ENCODE results near the gene SCTR.
"Not testable (repeated sequence)": the region's sequence is repeated elsewhere in the genome, so short reads cannot be mapped to it uniquely, and the experiment has no call there.

SCTR gene

DNA sequence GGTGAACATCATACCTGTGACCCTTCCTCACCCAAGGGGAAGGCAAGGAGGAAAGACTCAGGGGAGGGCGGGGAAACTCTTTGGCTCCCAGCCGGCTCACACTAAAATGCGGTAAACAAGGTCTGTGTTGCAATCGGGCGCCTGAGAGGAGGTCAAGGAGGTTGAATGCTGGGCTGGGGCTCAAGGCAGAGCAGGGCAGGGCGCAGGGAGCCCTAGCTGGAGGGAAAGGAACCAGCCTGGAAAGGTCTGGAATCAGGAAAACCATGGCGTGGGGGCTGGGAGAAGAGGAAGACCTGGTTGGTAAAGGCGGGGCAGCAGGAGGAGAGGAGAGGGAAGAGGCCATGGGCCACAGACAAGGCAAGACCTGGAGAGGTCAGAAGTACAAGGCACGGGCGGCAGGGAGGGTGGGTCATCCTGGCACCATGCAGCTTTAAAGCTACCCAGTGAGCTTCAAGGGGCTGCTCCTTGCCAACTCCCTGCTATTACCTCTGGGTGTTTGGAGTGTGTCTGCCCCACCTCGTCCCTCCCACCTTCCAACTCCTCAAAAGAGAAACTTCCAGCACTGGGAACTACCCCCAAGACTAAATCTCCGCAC, 97.4 kb downstream of the SCTR start:
- DNase-seq, result no peak

DNA sequence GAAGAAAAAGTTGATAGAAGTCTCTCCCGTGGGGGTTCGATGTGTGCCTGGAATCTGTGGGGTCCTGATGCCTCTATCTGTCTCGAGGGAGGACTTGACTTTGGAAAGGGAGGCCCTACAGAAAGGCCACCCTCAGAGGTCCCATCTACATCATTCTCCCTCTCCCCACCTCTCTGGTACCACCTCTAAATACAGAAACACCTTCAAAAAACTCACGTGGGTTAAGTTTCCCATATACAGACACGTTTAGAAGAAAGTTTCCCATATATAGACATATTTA, 97.9 kb downstream of the SCTR start:
- no peak for DNase-seq

DNA sequence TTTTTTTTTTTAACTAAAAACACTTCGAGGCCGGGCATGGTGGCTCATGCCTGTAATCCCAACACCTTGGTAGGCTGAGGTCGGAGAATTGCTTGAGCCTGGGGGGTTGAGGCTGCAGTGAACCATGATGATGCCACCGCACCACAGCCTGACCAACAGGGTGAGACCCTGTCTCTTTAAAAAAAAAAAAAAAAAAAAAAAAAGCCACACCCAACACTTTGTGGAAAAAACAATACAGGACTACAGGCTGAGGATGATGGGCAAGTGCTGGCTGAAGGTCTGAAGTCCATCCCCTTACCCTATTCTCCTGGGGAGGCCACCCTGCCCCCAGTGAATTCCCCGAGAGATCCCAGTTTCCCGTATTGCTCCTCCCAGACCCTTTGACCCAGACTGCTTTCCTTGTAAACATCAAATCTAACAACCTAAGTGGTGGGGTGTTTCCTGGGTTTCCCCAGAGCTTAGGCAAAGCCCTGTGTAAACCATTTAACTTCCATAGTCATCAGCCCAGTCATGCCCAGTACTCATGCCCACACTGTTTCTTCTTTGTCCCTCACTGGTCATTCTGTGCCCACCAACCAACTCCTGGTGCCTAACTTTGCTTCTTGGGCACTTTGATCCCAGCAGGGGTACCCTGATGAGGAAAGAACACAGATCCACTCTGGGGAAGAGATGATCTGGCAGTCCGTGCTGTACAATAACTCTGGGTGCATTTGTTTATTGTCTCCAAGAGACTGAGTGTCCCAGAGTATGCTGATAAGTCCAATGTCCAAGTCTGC, 98.5 kb downstream of the SCTR start:
- no peak for DNase-seq

DNA sequence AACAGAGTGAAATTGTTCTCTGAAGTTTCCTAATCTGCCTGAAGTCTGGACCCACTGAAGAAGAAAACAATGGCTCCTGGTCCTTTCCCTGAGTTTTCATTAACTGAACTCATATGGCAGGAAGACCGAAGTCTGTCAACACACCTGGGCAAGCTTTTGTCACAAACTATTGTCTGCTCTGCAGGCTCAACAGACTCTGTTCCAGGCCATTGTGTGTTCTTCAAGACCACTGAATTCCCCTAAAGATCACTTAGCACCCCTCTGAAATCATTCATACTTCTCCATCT, 99.2 kb downstream of the SCTR start:
- no peak for DNase-seq

DNA sequence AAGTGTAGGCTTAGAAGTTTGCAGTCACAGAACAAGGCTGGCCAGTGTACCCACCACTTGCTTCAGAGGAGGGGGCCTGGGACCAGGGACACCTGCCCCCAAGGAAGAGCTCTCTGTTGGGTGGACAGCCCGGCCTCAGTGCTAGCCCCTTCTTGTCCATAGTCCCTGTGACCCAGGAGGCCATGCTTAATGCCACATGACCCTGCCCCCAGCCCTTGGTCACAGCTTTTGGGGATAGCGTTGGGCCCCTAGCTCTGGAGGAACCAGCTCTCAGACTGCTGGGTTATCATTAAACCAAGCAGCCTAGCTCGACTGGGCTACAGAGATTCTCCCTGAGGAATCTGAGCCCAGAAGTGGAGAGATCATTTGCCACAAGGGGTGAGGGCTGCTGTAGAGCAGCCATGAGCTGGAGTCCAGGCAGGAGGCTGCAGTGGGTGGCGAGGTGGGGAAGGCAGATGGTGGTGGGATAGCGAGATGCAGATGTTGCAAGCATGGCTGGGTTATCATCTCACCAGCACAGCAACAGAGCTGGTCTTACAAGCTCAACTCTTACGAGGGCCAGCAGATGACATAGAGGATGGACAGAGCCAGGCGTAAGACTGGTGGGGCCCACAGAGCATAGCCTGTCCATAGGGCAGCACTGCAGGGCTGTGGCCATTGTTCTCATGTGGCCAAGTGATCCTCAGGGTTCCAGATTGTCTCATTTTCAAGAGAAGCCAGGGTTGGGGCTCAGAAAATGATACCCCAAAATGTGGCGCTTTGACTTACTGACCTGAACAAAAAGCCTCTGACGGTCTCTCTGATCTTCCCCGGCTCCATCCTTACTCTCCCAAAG, 99.8 kb downstream of the SCTR start:
- DNase-seq, result no peak

DNA sequence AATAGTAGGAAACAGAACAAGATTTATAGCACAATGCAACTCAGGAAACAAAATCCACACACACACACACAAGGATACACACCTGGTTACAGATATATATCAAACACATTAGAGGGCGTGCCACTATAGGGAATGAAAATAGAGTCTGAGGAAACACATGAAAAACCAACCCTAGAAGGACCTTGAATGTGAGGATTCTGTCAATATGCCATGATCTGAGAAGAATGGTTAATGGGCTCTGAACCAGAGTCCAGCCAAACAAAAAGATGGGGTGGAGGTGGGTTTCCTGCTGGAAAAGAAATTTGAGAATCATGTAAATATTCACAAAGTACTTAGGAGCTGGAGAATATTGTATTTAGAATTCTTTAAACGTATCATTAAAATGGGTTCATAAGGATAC, 100.5 kb downstream of the SCTR start:
- no peak for DNase-seq

DNA sequence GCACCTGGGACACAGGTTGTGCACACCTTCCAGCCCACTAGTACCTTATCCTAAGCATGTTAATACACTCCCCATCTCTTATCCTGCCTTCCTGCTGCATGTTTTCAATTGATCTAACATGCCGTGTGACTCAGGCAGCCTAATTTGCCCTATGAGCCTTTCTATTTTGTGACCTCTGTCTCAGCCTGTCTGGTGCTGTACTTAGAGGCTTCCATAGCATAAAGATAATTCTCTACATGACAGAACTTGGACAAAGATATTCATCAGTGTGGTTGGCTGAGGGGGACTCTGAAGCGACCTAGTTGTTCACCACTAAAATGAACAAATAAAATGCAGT, 101.2 kb downstream of the SCTR start:
- no peak for DNase-seq

DNA sequence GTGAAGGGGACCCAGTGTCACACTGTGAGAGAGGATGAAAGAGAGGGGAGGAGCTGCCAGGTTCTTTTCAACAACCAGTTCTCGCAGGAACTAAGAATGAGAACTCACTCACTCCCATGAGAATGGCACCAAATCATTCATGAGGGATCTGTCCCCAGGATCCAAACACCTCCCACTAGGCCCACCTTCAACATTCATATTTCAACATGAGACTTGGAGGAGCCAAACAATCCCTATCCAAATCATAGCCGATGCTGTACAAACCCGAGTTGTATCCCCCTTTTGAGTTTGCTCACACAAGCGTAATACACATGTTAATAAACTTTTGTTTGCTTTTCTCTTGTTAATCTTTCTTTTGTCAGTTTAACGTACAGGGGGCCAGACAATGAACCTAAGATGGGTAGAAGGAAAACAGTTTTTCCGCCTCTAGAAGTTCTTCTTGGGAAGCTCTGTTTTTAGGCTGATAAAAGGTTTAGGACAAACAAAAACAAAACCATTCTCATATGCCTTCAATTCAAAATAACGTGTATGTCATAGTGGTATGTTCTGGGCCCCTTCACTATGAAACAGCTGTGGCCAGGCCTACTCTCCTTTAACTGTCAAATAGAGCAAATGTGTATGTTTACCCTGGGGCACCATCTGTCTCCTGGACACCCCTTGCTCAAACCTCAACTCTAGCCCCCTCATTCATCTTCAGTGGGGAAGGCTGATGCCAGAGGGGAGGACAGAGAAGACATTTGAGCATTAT, 101.7 kb downstream of the SCTR start:
- no peak for DNase-seq

DNA sequence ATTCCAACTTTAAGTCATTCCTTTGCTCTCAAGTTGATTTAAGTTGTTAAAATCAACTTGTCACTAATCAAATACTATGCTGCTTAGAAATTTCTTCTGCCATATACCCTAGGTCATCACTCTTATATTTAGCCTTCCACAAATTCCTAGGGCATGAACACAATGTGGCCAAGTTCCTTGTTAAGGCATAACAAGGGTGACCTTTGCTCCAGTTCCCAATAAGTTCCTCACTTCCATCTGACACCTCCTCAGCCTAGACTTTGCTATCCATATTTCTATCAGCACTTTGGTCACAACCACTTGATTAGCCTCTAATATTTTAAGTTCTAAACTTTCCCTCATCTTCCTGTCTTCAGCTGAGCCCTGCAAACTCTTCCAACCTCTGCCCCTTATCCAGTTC, 102.5 kb downstream of the SCTR start:
- no peak for DNase-seq

DNA sequence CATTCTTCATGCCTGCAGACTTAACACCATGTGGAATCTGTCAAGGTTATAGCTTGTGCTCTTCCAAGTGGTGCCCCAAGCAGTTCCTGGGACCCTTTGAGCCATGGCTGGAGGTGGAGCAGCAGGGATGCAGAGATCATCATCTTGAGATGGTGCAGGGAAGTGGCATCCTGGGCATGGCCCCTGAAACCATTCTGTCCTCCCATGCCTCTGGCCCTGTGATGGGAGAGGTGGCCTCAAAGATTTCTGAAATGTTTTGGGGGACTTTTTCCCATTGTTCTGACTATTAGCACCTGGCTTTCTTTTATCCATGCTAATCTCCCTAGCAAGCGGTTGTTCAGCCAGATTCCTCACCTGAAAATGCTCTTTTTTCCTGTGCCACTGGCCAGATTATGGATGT, 103.0 kb downstream of the SCTR start:
- no peak for DNase-seq

DNA sequence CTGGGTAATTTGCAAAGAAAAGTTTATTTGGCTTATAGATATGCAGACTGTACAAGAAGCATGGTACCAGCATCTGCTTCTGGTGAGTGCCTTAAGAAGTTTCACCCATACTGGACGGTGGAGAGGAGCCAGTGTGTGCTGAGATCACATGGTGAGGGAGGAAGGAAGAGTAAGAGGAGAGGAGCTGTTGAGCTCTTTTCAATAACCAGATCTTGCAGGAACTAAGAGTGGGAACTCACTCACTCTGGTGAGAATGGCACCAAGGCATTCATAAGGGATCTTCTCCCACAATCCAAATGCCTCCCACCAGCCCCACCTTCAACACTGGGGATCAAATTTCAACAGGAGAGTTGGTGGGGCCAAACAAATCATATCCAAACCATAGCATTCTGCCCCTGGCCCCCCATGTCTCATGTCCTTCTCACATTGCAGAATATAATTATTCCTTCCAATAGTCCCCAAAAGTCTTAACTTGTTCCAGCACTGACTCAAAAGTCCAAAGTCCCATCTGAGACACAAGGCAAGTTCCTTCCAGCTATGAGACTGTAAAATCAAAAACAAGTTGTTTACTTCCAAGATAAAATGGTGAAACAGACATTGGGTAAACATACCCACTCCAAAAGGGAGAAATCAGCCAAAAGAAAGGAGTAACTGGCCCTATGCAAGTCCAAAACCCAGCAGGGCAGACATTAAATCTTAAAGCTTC, 104.3 kb downstream of the SCTR start:
- no peak for DNase-seq

DNA sequence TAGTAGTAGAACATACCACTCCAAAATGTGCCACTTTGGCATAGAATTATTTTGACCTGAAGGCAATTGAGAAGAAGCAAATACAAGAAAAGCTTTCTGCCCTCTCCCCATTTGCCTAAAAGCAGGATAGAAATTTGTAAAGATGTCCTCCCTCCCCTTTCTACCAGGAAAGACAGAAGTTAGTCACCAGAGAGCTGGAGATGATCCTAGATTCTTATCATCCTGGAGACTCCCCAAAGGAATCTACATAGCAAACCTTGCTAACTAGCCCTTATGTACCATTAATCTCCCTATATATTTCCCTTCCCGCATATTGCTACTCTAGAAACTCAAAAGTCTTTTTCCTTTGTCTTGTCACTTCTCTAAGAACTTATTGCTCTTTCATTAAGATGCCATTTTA, 105.2 kb downstream of the SCTR start:
- DNase-seq, result no peak

DNA sequence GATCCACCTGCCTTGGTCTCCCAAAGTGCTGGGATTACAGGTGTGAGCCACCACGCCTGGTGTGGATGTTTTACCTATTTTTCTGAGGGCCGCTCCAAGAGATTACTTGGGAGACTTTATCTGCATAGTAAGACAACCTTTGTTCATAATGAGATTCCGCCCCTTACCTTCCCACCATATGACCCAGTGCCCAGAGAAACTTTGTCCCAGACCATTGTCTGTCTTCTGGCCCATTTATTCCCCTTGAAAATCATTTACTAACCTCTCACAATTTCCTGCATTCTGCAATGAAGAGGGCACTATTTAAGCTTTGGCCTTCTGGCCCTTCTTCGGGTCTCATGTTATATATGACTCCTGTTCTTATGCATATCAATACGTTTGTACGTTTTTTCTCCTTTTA, 106.4 kb downstream of the SCTR start:
- DNase-seq, result no peak

DNA sequence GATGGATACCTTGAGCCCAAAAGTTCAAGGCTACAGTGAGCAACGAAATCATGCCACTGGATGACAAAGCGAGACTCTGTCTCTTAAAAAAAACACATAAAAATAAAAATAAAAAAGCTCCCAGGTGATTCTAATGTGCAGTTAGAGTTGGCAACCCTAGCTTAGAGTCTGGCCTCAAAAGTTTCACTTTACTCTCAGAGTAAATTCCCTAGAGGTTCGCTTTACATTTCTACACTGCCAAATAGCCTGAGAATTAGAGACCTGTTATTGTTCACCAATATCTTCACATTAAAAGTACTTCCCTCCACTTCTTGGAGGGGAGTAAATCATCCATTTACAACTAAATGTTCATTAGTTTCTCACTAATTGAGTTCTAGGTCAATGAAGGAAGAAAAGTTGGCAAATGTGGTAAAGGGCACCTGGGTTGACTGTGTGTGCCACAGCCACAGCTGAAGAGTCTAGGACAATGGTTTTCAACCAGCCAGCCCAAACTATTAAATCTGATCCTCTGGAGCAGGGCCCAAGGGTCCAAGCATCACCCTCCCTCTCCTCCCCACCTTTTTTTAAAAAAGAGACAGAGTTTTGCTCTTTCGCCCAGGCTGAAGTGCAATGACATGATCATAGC, 107.9 kb downstream of the SCTR start:
- DNase-seq, result no peak

DNA sequence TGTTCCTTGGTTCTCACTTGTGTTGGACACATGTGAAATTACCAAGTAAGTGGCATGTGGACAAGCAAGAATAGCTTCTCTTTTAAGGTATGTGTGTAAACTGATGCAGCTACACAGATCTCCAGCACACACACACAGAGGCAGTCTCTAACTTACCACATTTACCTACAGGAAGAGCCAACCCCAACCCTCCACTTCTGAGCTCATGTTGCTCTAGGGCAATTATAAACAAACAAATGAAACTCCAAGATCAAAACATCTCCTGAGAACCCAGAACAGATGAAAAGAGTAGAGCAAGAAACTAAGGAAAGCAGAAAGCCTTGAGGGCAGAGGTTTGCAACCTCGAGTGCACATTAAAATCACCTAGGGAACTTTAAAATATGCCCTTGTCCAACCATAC, 108.7 kb downstream of the SCTR start:
- no peak for DNase-seq

DNA sequence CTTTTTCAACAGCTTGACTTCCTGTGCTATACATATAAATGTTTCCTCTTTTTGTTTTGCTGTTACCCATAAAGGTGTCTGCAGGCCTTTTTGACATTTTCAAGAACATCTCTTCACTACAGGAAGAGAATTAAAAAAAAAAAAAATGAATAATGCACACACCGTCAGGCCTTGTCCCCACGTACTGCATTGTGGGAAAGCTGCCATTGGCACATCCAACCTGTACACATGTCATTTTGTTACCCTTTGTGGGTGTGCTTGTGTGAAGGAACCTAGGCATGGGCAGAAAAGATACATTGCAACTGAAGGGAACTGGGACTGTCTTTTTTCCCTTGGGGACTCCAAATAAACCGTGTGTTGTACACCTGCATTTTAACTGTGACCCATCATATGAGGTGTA, 109.4 kb downstream of the SCTR start:
- no peak for DNase-seq

DNA sequence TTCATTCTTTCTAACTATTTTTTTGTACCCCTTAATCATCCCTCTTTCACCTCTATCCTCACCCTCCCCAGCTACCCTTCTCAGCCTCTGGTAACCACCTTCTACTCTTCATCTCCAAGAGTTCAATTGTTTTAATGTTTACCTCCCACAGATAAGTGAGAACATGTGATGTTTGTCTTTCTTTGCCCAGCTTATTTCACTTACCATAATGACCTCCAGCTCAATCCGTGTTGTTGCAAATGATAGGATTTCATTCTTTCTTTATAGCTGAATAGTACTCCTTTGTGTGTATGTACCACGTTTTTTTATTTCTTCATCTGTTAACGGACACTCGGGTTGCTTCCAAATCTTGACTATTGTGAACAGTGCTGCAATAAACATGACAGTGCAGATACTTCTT, 114.8 kb downstream of the SCTR start:
- no peak for DNase-seq

DNA sequence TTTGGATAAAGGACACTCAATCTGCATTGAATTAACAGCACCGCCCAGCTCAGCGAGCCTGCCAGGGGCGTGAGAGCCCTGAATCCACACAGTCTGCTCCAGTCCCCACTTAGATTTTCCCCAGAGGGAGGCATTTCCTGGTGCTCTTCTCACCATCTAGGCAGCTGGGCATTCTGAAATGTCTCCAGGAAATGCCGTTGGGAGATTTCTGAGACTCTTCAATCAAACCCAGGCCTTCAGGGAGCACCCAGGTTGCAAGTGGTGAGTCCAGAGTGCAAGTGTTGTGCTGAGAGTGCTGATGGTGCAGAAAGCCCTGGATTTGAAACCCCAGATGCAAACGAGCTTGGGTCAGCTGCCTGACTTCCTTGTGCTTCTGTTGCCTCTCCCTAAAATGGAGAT, 116.1 kb downstream of the SCTR start:
- DNase-seq, result no peak

DNA sequence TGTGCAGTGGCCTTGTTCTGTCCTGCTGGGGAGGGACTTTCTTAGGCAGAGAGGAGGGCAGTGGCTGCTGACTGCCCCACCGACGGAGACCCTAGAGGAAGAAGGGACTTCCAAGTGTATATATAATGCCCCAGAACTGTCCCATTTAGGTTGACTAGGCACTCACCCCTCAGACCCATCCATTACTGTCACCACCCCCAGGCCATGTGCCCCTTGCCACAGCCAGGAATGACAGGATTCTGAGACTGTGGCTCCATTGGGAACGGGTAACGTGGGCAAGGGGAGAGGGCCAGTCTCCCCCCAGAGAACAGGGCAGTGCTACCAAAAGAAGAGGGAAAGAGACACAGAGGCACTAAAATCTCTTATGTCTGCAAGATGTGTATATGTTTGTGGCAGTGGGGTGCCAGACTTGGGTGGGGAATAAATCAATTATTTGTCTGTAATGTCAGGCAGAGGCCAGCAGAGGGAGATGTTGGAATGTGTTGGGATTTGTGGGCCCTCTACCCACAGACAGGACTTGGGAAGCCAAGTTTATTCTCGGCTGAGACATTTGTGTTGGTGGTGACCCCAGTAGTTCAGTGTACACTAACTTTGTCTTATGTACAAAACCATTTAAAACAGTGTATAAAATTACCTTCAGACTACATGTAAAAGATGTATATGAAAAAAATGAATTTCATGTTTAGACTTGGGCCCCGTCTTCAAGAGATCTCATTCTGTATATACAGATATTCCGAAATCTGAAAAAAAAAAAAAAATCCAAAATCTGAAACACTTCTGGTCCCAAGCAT, 116.7 kb downstream of the SCTR start:
- DNase-seq, result no peak

DNA sequence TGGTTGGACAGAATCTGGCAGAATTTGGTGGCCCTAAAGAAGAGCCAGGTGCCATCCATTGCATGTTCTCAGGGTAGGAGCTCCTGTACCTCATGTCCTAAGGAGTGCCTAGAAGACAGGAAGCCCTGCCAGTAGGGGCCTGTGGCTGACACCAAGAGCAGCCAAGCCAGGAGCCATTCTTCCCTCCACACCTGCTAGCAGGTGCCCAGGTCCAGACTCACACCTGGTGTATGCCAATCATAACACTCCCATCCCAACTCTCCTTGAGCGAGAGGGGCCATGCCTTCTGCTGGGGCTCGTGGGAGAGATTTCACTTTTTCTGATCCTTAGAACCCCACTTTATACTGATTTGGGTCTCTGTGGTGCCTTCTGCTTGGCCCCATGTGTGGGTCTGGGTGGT, 119.1 kb downstream of the SCTR start:
- no peak for DNase-seq

DNA sequence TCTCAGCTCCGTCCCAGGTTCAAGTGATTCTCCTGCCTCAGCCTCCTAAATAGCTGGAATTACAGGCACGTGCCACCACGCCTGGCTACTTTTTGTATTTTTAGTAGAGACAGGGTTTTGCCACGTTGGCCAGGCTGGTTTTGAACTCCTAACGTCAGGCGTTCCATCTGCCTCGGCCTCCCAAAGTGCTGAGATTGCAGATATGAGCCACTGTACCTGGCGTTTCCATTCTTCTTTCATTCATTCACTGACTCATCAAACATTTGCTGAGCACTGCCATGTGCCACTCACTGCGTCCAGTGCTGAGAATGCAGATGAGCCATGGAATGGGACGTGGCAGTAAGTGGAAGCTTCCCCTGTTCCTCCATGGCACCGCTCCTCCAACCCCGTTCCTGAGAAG, 120.7 kb downstream of the SCTR start:
- not testable (repeated sequence) for DNase-seq

Measured in activated effector memory CD4-positive, alpha-beta T cell treated with Interleukin-2 at 50 U/mL for 16 hours (primary cell).